GM10266 (cell line): ENCODE measurements around the gene VAMP5.
A peak's percentile ranks its signal among the peaks of the same experiment; 100 is the strongest.
"Not testable (repeated sequence)": the region's sequence is repeated elsewhere in the genome, so short reads cannot be mapped to it uniquely, and the experiment has no call there.

Experiments used
- DNase-seq: peaks from one replicate; pipeline ENCODE4 v3.0.0; 2012; ENCODE audit errors: extremely low spot score
- TF ChIP-seq, protein P1 (sequence below): IDR thresholded peaks from 2 replicates; pipeline ENCODE4 v1.5.1; 2012; ENCODE audit warnings: mild to moderate bottlenecking, low read depth; ENCODE audit not compliant: control insufficient read depth, insufficient read depth; ENCODE audit errors: missing control alignments

VAMP5 gene

DNA sequence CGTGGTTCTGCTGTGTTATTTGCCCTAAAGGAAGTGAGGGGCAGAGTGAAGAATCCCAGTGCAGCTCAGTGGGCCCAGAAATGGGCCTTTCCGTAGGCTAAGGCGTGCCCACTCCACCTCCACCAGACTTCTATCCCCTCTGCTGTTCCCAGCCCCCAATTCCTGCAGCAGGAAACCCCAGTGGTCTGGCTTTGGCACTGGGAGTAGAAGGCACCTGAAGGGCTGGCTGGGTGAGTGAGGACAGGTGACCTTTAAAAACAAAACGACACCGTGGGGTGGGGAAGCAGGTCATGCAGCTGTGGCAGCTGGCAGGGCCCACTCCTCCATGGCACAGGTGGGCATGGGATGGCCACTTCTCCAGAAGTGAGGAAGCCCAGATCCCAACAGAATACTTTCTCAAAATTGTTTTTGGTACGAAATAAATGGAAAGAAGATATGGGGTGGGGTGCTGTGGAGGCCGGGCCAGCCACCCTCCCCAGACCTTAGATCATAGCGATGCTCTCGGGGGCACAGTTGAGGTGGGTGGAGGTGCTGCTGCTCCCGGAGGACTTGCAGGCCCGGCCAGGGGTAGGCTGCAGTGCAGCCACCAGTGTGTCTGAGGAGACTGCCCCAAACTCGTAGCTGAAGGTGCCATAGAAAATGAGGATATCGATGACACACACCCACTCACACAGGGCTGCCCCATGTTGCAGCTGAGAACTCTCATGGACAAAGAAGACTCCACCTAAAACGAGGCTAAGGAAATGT, 14.5 kb downstream of the VAMP5 start:
- DNase-seq = no peak
- TF ChIP-seq, protein P1, sequence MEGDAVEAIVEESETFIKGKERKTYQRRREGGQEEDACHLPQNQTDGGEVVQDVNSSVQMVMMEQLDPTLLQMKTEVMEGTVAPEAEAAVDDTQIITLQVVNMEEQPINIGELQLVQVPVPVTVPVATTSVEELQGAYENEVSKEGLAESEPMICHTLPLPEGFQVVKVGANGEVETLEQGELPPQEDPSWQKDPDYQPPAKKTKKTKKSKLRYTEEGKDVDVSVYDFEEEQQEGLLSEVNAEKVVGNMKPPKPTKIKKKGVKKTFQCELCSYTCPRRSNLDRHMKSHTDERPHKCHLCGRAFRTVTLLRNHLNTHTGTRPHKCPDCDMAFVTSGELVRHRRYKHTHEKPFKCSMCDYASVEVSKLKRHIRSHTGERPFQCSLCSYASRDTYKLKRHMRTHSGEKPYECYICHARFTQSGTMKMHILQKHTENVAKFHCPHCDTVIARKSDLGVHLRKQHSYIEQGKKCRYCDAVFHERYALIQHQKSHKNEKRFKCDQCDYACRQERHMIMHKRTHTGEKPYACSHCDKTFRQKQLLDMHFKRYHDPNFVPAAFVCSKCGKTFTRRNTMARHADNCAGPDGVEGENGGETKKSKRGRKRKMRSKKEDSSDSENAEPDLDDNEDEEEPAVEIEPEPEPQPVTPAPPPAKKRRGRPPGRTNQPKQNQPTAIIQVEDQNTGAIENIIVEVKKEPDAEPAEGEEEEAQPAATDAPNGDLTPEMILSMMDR = no peak

DNA sequence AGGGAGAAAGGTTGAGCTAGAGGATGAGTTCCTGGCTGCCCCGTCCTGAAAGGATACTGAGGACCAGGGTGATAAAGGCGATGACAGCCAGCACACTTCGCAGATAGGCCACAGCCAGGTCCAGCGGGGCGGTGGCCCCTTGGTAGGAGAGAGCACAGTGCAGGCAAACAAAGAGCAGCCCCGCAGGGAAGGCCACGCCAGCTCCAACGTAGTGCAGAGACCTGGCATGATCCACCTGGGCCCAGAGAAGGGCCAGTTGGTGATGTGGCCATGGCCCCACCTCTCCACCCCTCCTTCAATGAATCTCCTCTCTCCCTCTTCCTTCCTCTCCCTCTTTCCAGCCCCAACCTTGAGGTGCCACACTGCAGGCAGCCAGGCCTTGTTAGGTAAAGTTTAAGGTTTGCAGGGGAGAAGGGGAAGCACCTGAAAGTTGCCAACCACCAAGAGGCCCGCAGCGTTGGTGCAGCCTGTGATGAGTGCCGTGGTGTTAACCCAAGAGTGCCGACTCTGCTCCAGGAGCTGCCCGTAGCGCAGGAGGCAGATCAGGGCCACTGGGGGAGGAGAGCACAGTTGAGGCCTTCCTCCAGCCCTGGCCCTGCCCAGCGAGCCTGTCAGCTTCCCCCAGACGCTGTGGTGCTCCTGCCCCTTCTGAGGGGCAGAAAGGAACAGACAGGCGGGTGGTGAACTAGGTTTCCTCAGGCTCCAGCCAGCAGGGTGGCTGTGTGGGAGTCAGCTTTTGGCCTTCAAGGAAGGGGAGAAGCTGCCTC, 15.4 kb downstream of the VAMP5 start:
- TF ChIP-seq, protein P1 = no peak
- no peak for DNase-seq

DNA sequence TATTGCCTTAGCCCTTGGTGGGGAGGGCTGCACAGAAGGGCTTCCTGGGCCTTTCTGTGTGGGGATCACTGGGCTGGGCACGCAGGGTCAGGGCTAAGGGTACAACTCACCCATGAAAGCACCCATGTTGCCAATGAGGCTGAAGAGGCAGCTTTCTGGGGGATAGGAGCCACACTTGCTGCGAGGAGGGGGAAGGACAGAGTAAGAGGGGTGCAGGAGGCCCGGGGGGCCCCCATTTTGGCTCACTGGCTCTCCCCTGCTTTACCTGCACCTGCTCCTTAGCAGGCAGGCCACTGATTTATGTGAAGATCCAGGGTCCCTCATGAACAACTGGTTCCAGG, 16.0 kb downstream of the VAMP5 start:
- TF ChIP-seq, protein P1 = no peak
- DNase-seq = no peak

DNA sequence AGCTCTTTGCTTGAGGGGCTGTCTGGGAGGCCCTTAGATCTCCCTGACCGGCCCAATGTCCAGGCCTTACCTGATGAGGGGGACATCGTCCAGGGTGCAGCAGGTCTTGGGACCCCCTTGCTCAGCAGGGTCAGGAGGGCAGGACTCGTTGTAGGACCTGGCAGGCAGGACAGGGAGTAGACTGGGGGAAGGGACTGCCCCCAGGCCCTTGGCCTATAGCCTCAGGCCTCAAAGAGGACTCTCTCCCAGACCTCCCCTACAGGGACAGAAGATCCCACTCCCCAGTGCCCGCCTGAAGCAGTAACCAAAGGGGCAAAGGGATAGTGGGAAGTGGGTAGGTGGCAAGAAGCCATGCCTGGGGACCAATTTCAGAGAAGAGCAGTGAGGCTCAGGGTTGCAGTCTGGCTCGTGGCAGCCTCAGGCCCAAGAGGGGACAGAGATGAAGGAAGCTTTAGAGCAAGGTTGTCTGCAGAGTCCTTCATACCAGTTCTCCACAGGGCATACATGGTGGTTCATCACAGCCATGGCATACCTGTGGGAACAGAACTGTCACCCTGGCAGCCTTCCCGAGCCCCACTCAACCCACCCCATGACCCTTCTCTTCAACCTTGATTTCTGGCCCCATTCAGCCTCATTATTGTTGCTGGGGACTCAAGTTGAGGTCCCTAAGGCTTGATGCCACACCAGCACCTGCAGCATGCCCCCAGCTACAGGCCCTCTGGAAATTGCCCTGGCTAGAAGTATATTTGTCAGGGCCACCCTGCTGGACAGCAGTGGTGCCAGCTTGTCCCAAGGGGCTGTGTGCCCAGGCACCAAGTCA, 16.9 kb downstream of the VAMP5 start:
- TF ChIP-seq, protein P1 = no peak
- no peak for DNase-seq

DNA sequence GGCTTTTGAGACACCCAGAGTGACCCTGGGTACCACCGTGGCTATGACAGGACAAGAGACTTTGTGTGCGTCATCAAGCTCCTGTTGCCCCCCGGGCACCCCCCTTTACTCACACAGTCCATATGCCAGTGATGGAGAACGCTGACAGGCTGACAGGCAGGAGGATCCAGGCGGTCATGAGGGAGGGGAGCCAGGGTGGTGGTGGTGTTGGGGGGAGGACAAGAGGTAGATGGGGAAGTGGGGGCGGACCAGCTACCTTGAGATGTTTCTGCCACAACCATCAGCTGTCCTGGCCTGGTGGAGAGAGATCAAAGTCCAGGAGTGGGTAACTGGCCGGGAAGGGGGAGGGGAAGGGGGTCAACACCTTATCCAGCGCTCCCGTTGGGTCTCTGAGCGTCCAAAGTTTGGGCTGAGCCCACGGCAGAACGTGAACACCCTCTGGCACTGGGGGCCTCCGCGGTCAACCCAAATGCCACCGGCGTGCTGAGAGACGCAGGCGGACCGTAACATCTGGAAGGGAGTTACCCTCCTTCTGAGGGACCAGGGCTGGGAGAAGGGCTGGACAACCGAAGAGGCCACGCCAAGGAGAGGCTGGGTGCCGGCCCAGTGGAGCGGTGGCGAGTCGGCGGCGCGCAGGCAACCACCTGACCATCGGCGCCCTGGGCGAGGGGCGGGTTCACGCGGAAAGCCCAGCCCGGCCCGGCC, 17.7 kb downstream of the VAMP5 start:
- TF ChIP-seq, protein P1 = no peak
- no peak for DNase-seq

DNA sequence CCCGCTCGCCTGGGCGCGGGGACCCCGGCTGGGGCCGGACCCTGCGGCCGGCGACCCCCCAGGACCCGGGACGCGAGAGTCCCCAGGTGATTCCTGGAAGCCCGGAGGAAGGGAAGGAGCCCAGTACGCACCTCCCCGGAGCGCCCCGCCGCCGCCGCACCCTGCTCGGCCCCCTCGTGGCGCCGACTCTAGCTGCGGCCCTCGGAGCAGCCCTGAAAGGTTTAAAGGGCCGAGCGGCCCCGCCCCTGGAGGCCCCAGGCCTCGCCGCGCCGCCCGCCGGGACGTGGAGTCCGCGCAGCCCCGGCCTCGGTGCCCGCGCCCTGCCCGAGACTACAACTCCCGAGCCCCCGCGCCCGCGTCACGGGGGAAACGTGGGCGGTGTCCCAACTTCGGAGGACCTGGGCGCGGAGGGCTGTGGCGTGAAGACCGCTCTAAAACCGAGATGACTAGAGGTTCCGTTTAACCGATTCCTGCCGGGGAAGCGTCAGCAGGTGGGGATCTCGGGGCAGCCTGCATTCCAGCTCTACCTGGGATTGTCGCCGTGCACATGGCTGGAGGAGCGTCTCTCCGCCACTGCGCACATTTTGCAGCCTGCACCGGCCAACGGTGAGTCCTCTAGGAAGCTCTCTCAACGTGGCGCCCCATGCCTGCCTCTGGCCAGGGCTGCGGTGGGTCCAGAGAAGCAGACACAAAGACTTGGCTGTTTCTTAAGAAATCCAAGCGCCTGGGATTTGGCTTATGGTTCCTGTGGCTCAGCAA, 18.4 kb downstream of the VAMP5 start, which contains the start of gene TMEM150A:
TSS of gene TMEM150A (minus strand) at position 223 of the 759 bp plus-strand sequence. CDS start 750 bp downstream, outside the sequence.
- peak; percentile 96 for DNase-seq
- TF ChIP-seq, protein P1 = peak; percentile 1

DNA sequence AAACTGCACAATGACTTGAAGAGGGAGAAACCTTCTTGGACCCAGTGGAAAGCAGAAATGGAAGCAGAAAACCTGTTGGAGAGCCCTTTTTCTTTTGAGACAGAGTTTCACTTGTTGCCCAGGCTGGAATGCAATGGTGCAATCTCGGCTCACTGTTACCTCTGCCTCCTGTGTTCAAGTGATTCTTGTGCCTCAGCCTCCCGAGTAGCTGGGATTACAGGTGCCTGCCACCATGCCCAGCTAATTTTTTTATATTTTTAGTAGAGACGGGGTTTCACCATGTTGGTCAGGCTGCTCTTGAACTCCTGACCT, 19.9 kb downstream of the VAMP5 start:
- not testable (repeated sequence) for DNase-seq
